ENCODE data around the gene ZNF19. TPM values are rescaled to one million over a fixed set of nuclear protein-coding genes. Genes with fewer than 3 reads are reported as not detected.

Gene ZNF19
- total RNA-seq, 2 donors from 2014 or later = 3.6 to 5.9 TPM

DNA sequence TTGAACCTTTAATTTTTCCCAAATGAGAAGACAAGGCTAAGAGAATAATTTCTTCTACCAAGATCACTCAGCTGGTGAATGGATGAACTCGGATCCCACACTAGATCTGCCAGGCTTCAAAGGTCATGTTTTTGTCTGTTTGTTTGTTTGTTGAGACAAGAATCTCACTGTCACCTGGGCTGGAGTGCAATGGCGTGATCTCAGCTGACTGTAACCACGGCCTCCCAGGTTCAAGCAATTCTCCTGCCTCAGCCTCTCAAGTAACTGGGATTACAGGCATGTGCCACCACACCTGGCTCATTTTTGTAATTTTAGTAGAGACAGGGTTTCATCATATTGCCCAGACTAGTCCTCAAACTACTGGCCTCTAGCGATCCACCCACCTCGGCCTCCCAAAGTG is 6.6 kb downstream of the ZNF19 start:
- H3K4me3 ChIP-seq = no peak overlapping the region
- ATAC-seq (no peak), DNase-seq (no peak)
- WGBS, 2 donors = 75 to 84% methylated on average over 4 to 5 of the region's 5 CpGs
- TF ChIP-seq POLR2A (IDR thresholded peaks at IDR 0.05) = no peak
- TF ChIP-seq, protein P1, sequence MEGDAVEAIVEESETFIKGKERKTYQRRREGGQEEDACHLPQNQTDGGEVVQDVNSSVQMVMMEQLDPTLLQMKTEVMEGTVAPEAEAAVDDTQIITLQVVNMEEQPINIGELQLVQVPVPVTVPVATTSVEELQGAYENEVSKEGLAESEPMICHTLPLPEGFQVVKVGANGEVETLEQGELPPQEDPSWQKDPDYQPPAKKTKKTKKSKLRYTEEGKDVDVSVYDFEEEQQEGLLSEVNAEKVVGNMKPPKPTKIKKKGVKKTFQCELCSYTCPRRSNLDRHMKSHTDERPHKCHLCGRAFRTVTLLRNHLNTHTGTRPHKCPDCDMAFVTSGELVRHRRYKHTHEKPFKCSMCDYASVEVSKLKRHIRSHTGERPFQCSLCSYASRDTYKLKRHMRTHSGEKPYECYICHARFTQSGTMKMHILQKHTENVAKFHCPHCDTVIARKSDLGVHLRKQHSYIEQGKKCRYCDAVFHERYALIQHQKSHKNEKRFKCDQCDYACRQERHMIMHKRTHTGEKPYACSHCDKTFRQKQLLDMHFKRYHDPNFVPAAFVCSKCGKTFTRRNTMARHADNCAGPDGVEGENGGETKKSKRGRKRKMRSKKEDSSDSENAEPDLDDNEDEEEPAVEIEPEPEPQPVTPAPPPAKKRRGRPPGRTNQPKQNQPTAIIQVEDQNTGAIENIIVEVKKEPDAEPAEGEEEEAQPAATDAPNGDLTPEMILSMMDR (IDR thresholded peaks at IDR 0.05) = no peak
- no peaks in the 10 kb centered on the region for H3K9me3 ChIP-seq
- H3K4me1 ChIP-seq = peaks cover 7% of the 10 kb centered on the region
- peaks cover 0 to 2% of the 10 kb centered on the region in 2 donors for H3K36me3 ChIP-seq (replicated peaks in 1 of 2; ENCODE audit: insufficient read depth in 1 of 2, low read depth in 2 of 2)
- intact Hi-C loops (cut with DNase I) = no loop called here
- H3K27ac ChIP-seq = no peak overlapping the region
- H3K27me3 ChIP-seq = no peaks in the 10 kb centered on the region

DNA sequence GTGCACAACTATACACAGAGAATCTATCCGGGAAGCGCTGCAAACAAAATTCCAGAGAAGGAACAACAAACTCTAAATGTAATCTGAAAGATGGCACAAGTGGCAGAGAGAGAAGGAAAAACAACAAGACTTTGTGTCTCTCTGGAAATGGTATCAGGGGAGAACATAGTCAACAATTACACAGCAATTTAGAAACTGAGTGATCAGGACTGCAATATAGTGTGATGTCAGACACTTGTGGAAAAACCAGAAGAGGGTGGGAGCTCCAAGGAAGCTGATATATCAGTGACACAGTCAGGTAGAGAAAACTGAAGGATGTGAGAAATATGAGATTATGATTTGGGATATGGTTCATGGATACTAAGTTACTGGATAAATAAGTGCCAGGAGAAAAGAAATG is 8.2 kb downstream of the ZNF19 start:
- Histone ChIP-seq H3K4me1 (peaks cover 7% of the 10 kb centered on the region), H3K27me3 (no peaks in the 10 kb centered on the region), H3K36me3 (replicated peaks in 1 of 2; ENCODE audit: insufficient read depth in 1 of 2, low read depth in 2 of 2) (peaks cover 0 to 9% of the 10 kb centered on the region in 2 donors), H3K9me3 (no peaks in the 10 kb centered on the region), H3K4me3 (no peak overlapping the region), H3K27ac (no peak overlapping the region)
- DNase-seq (no peak), ATAC-seq (no peak)
- 91 to 94% methylated on average over 2 of the region's 2 CpGs for WGBS, 2 donors
- TF ChIP-seq, protein P1 (IDR thresholded peaks at IDR 0.05) = no peak
- no peak for TF ChIP-seq POLR2A (IDR thresholded peaks at IDR 0.05)
- intact Hi-C loops (cut with DNase I) = loop anchor here (2.0 kb wide), 1 partner anchor 16 kb away; no protein-coding TSS in a partner anchor

DNA sequence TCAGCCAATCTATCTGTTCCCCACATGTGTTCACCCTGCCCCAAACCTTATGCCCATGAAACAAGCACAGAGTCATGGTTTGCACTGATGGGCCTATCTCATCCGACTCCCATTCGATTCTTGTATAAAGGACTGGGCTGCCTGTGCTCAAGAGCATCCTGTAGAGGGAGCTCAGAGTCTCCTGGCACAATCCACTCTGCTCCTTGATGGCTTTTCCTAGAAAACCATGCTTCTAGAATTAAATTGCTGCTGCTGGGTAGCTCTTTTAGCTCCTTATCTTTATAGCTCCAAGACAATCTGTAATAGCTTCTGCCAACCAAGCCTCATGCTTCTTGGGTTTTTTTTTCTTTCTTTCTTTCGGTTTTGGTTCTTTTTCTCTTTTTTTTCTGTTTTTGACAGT is 9.7 kb downstream of the ZNF19 start:
- WGBS, 2 donors = 44 to 52% methylated on average over 3 of the region's 3 CpGs
- Histone ChIP-seq H3K4me3 (no peak overlapping the region), H3K27ac (no peak overlapping the region), H3K9me3 (no peaks in the 10 kb centered on the region), H3K4me1 (peaks cover 7% of the 10 kb centered on the region), H3K27me3 (no peaks in the 10 kb centered on the region), H3K36me3 (replicated peaks in 1 of 2; ENCODE audit: insufficient read depth in 1 of 2, low read depth in 2 of 2) (peaks cover 0 to 11% of the 10 kb centered on the region in 2 donors)
- peak in 2 of 4 donors; percentile 10 to 13 for DNase-seq
- TF ChIP-seq, protein P1 (IDR thresholded peaks at IDR 0.05) = peak in 5 of 7 experiments; percentile 14 to 38 (median 24)
- no peak for TF ChIP-seq POLR2A (IDR thresholded peaks at IDR 0.05)
- intact Hi-C loops (cut with DNase I) = no loop called here
- no peak for ATAC-seq

DNA sequence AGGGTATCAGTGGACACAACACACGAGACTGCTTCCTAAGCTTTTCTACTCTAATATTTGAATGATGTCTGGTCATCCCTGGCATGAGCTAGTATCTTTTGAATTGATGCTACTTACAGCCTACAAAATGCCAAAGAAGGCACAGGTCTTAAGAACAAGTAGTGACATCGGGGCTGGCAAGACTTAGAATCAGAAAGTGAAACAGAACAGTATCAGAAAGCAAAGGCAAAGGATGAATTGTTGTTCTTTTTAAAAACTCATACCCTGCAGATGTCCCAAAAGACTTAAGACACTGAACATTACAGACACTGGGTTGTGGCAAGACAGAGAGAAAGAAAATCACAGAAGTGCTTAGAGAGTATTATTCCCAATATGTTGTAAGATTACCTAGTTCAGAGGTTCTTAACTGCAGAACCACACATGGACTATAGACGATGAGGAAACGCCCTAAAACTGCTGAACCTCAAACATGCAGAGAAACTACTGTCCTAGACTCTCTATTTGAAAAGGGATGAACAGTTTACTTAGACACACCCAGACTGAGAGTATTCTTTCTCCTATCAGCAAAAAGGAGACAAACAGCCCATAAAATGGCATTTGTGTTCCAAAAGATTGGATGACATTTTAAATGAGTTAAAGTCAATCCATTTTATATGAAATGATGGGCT is 12.5 kb downstream of the ZNF19 start:
- H3K27me3 ChIP-seq = no peaks in the 10 kb centered on the region
- DNase-seq (no peak), ATAC-seq (no peak)
- intact Hi-C loops (cut with DNase I) = no loop called here
- no peaks in the 10 kb centered on the region for H3K9me3 ChIP-seq
- TF ChIP-seq, protein P1 (IDR thresholded peaks at IDR 0.05) = no peak
- TF ChIP-seq POLR2A (IDR thresholded peaks at IDR 0.05) = no peak
- peaks cover 0 to 11% of the 10 kb centered on the region in 2 donors for H3K36me3 ChIP-seq (replicated peaks in 1 of 2; ENCODE audit: insufficient read depth in 1 of 2, low read depth in 2 of 2)
- WGBS, 2 donors = 87 to 90% methylated on average over 4 of the region's 4 CpGs
- H3K4me3 ChIP-seq = no peak overlapping the region
- H3K4me1 ChIP-seq = no peaks in the 10 kb centered on the region
- no peak overlapping the region for H3K27ac ChIP-seq

DNA sequence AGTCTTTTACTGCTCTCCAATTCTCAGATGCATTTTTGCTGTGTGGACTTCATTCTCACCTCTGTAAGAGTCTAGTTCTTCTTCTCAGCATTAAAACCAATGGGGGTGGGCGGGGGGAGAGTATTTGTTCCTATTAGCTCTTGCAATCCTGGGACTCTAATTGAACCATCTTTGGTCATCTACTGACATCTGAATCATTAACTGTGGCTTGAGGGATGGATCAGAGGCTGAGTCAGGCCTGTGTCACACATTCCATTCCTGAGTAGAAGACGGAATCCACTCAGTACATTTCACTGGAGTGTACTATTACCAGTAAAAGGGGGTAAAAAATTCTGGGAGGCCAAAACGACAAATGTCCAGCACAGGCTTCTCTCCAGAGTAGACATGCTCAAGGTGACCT is 14.3 kb downstream of the ZNF19 start:
- Histone ChIP-seq H3K27ac (no peak overlapping the region), H3K4me1 (no peaks in the 10 kb centered on the region), H3K4me3 (no peak overlapping the region), H3K9me3 (no peaks in the 10 kb centered on the region), H3K27me3 (no peaks in the 10 kb centered on the region), H3K36me3 (replicated peaks in 1 of 2; ENCODE audit: insufficient read depth in 1 of 2, low read depth in 2 of 2) (peaks cover 0 to 11% of the 10 kb centered on the region in 2 donors)
- no peak for DNase-seq
- WGBS, 2 donors = 86 to 90% methylated on average over 3 of the region's 3 CpGs
- intact Hi-C loops (cut with DNase I) = no loop called here
- no peak for ATAC-seq
- TF ChIP-seq POLR2A (IDR thresholded peaks at IDR 0.05) = no peak
- TF ChIP-seq, protein P1 (IDR thresholded peaks at IDR 0.05) = no peak

Measured in body of pancreas (tissue), 4 donors.